GM12878 (cell line): ENCODE measurements around the gene ACADS. TPM values are rescaled to one million over a fixed set of nuclear protein-coding genes. Genes with fewer than 3 reads are reported as not detected.

Source experiments
- ATAC-seq: fragments of 200-7000 bp; cut with Tn5 transposase; 3 replicates; pipeline ENCODE4 v1.9.1; 2020; ENCODE audit warnings: mild to moderate bottlenecking, moderate library complexity
- BruUV-seq: library from RNA; stranded (reverse); fragments of 400-500 nt; replicated peaks from 2 replicates; lab custom pipeline; 2021; lab: Mats Ljungman, UMichigan
- CTCF ChIA-PET: fragments of 300-600 bp; sonication (Branson Sonifier 250); formaldehyde crosslinking; extraction: SDS; loops from one replicate; lab custom pipeline; 2021; ENCODE audit warnings: inconsistent platforms; lab: Yijun Ruan, JAX
- POLR2A ChIA-PET: fragments of 350-600 bp; formaldehyde crosslinking; extraction: SDS; loops from one replicate; lab custom pipeline; 2021; ENCODE audit warnings: inconsistent platforms; lab: Charles Lee
- RAD21 ChIA-PET: fragments of 300-600 bp; sonication (Branson Sonifier 250); formaldehyde crosslinking; loops from one replicate; lab custom pipeline; 2023; ENCODE audit warnings: antibody characterized with exemption; ENCODE audit not compliant: unreplicated experiment; lab: Charles Lee
- SMC1A ChIA-PET: fragments of 300-600 bp; sonication (Branson Sonifier 250); formaldehyde crosslinking; loops from one replicate; lab custom pipeline; 2023; ENCODE audit not compliant: unreplicated experiment, uncharacterized antibody; lab: Charles Lee
- DNase-seq: peaks from one replicate; pipeline ENCODE4 v3.0.0-alpha.2; 2011; ENCODE audit warnings: low read depth, low spot score
- FAIRE-seq: peaks from 3 replicates; lab custom pipeline; 2011; peaks lifted over from hg19 to GRCh38; lab: Jason Lieb, UNC
- H2AFZ ChIP-seq: 2 replicates; pipeline ENCODE4 v1.6.0; 2011; ENCODE audit warnings: low read depth, low read length, control low read depth; ENCODE audit not compliant: control insufficient read depth
- H3K27ac ChIP-seq: 2 replicates; pipeline ENCODE4 v1.5.1; 2011; ENCODE audit warnings: control low read depth; ENCODE audit not compliant: control insufficient read depth, insufficient read depth
- H3K27me3 ChIP-seq, 2 experiments: replicated peaks in 1 of 2; 2 replicates each; pipeline versions ENCODE4 v1.6.0 to v1.6.1; 2011; ENCODE audit warnings: low read length in 1 of 2; ENCODE audit not compliant: control insufficient read depth in 2 of 2, insufficient read depth in 2 of 2
- H3K36me3 ChIP-seq, 2 experiments: 2 replicates each; pipeline ENCODE4 v1.5.1; 2011; ENCODE audit warnings: low read length in 1 of 2; ENCODE audit not compliant: control insufficient read depth in 2 of 2, insufficient read depth in 2 of 2
- H3K4me1 ChIP-seq: 2 replicates; pipeline ENCODE4 v1.6.1; 2011; ENCODE audit warnings: mild to moderate bottlenecking, low read length, moderate library complexity, mixed read lengths; ENCODE audit not compliant: control insufficient read depth, insufficient read depth
- H3K4me2 ChIP-seq: 2 replicates; pipeline ENCODE4 v1.6.0; 2011; ENCODE audit warnings: control low read depth; ENCODE audit not compliant: control insufficient read depth, insufficient read depth
- H3K4me3 ChIP-seq: fragments of 200-600 bp; sonication (generic); 2 replicates; pipeline ENCODE4 v1.5.1; 2016
- H3K79me2 ChIP-seq: 2 replicates; pipeline ENCODE4 v1.6.0; 2011; ENCODE audit warnings: low read length; ENCODE audit not compliant: control insufficient read depth, insufficient read depth
- H3K9ac ChIP-seq: 2 replicates; pipeline ENCODE4 v1.8.0; 2011; ENCODE audit warnings: low read length, control low read depth, mixed read lengths; ENCODE audit not compliant: control insufficient read depth, insufficient read depth
- H3K9me3 ChIP-seq: replicated peaks from 3 replicates; pipeline ENCODE4 v1.5.1; 2011; ENCODE audit warnings: mild to moderate bottlenecking, low read length; ENCODE audit not compliant: control insufficient read depth, insufficient read depth
- H4K20me1 ChIP-seq: 2 replicates; pipeline ENCODE4 v1.6.0; 2011; ENCODE audit not compliant: control insufficient read depth, insufficient read depth
- ATF2 ChIP-seq: IDR thresholded peaks from 2 replicates; pipeline ENCODE4 v1.6.1; 2012; ENCODE audit warnings: low read length, inconsistent platforms
- ETV6 ChIP-seq, 2 experiments: fragments of 450-650 bp in 1 of 2; IDR thresholded peaks in 1 of 2; conservative IDR thresholded peaks in 1 of 2; 2 replicates each; pipeline ENCODE4 v1.6.1; 2014; ENCODE audit warnings: antibody characterized with exemption in 1 of 2, borderline replicate concordance in 1 of 2, low read depth in 1 of 2, mild to moderate bottlenecking in 1 of 2, moderate library complexity in 1 of 2
- GATAD2B ChIP-seq: fragments of 450-650 bp; conservative IDR thresholded peaks from 2 replicates; pipeline ENCODE4 v1.6.1; 2017; ENCODE audit warnings: low read depth, mild to moderate bottlenecking, moderate library complexity
- IRF4 ChIP-seq: IDR thresholded peaks from 2 replicates; pipeline ENCODE4 v1.6.1; 2011; ENCODE audit warnings: low read depth, low read length
- JUND ChIP-seq: IDR thresholded peaks from 2 replicates; pipeline ENCODE4 v1.6.1; 2012; ENCODE audit warnings: low read depth, mild to moderate bottlenecking, low read length, improper control_type of control experiment, moderate library complexity
- LARP7 ChIP-seq: fragments of 450-650 bp; IDR thresholded peaks from 2 replicates; pipeline ENCODE4 v1.6.1; 2017; ENCODE audit warnings: mild to moderate bottlenecking
- MEF2B ChIP-seq: fragments of 450-650 bp; IDR thresholded peaks from 2 replicates; pipeline ENCODE4 v1.6.1; 2018; ENCODE audit warnings: mild to moderate bottlenecking, moderate library complexity; ENCODE audit not compliant: partially characterized antibody, poor library complexity, severe bottlenecking
- MTA2 ChIP-seq: fragments of 450-650 bp; IDR thresholded peaks from 2 replicates; pipeline ENCODE4 v1.6.1; 2016; ENCODE audit warnings: low read depth, mild to moderate bottlenecking, moderate library complexity
- NFYB ChIP-seq: IDR thresholded peaks from 2 replicates; pipeline ENCODE4 v1.6.1; 2011; ENCODE audit warnings: low read depth, mild to moderate bottlenecking, low read length, improper control_type of control experiment, moderate library complexity; ENCODE audit not compliant: insufficient read depth
- PBX3 ChIP-seq: IDR thresholded peaks from 2 replicates; pipeline ENCODE4 v1.6.1; 2011; ENCODE audit warnings: mild to moderate bottlenecking, low read depth, low read length, moderate library complexity; ENCODE audit not compliant: insufficient replicate concordance
- RB1 ChIP-seq: fragments of 450-650 bp; formaldehyde crosslinking; IDR thresholded peaks from 2 replicates; pipeline ENCODE4 v1.6.1; 2017; ENCODE audit warnings: mild to moderate bottlenecking, borderline replicate concordance
- RCOR1 ChIP-seq: conservative IDR thresholded peaks from 2 replicates; pipeline ENCODE4 v1.6.1; 2012; ENCODE audit warnings: low read depth, low read length, improper control_type of control experiment
- RFX5 ChIP-seq: IDR thresholded peaks from 2 replicates; pipeline ENCODE4 v1.6.1; 2011; ENCODE audit warnings: low read depth, low read length, improper control_type of control experiment
- SMAD5 ChIP-seq: IDR thresholded peaks from 2 replicates; pipeline ENCODE4 v1.6.1; 2016; ENCODE audit warnings: antibody characterized with exemption, low read depth
- SMARCA5 ChIP-seq: fragments of 450-650 bp; IDR thresholded peaks from 2 replicates; pipeline ENCODE4 v1.6.1; 2017; ENCODE audit warnings: mild to moderate bottlenecking
- SREBF2 ChIP-seq: IDR thresholded peaks from 2 replicates; pipeline ENCODE4 v1.6.1; 2012; ENCODE audit warnings: mild to moderate bottlenecking, low read length
- TCF3 ChIP-seq: IDR thresholded peaks from 2 replicates; pipeline ENCODE4 v1.6.1; 2012; ENCODE audit warnings: low read depth, mild to moderate bottlenecking, low read length, borderline replicate concordance; ENCODE audit not compliant: insufficient read depth
- USF2 ChIP-seq: IDR thresholded peaks from 2 replicates; pipeline ENCODE4 v1.6.1; 2011; ENCODE audit warnings: low read depth, low read length, improper control_type of control experiment, borderline replicate concordance
- ZNF274 ChIP-seq: IDR thresholded peaks from one replicate; pipeline ENCODE4 v1.8.0; 2011; ENCODE audit not compliant: insufficient read length, insufficient read depth
- WGBS: methylation state at CpG from one replicate; pipeline ENCODE4 v1.1.6; 2016; ENCODE audit warnings: low lambda C conversion rate; ENCODE audit not compliant: insufficient replicate concordance, insufficient coverage; ENCODE audit errors: missing lambda C conversion rate; 5-methylcytosine and 5-hydroxymethylcytosine counted together
- in situ Hi-C: fragments of 300-500 bp; cut with MboI; formaldehyde crosslinking; loops from 9 replicates; pipeline ENCODE4 v1.14.3; 2018; ENCODE audit warnings: mixed read lengths
- intact Hi-C: fragments of 100-400 bp; cut with micrococcal nuclease; formaldehyde crosslinking; loops from one replicate; pipeline ENCODE4 v1.14.2; 2022; ENCODE audit not compliant: unreplicated experiment
- polyA plus RNA-seq, 11 experiments: library from polyadenylated mRNA; depleted of rRNA in 4 of 11; unstranded in 6 of 11; stranded (reverse) in 5 of 11; fragments of >200 nt; fragmentation: Nextera tagmentation in 4 of 11; fragmentation: Illumina TruSeq in 1 of 11; extraction: Ambion mirVana in 4 of 11; extraction: Trizol in 1 of 11; gene quantifications; 1 replicate in 1 of 11; 2 replicates in 10 of 11; pipeline versions ENCODE4 v1.2.1 to v1.2.3, GENCODE V29; 2011 to 2016; ENCODE audit warnings: inconsistent platforms in 2 of 11, missing spikeins in 2 of 11, low read depth in 1 of 11
- total RNA-seq, 4 experiments: library from RNA; depleted of rRNA in 3 of 4; stranded (reverse); fragments of >200 nt in 3 of 4; fragmentation: Illumina TruSeq in 1 of 4; extraction: Trizol in 1 of 4; gene quantifications; 2 replicates each; pipeline versions ENCODE4 v1.2.1 to v1.2.3, GENCODE V29; 2013 to 2021

Gene ACADS
- total and polyA plus RNA-seq, 10 of the 15 experiments (the other 5 are each of a cell fraction or from before 2014, with no cell fraction given): 0.05 to 18.1 (median 10.2) TPM

- ATAC-seq: peak; percentile 78
- DNase-seq: peak; percentile 91
- peak; percentile 64 for FAIRE-seq
- Histone ChIP-seq H4K20me1 (no peaks in the 10 kb centered on the region; the same call in 1 of the 2 replicates), H3K36me3 (no peaks in the 10 kb centered on the region), H2AFZ (peak within 1 kb of the TSS; percentile 99), H3K4me2 (peak within 1 kb of the TSS; percentile 82), H3K79me2 (peaks cover 49% of the 10 kb centered on the region), H3K4me1 (peaks cover 15% of the 10 kb centered on the region), H3K9me3 (peaks cover 2% of the 10 kb centered on the region; the same call in 1 of the 3 replicates), H3K27ac (peak within 1 kb of the TSS; percentile 96), H3K27me3 (no peaks in the 10 kb centered on the region), H3K9ac (peak within 1 kb of the TSS; percentile 86), H3K4me3 (peak within 1 kb of the TSS; percentile 97)
- intact Hi-C loops (loop anchor here (1.0 to 5.0 kb wide), 5 partner anchors 9 to 165 kb away; no protein-coding TSS in a partner anchor), in situ Hi-C loops (no loop called here)
- WGBS: 2% methylated on average over 67 of the region's 84 CpGs
- POLR2A ChIA-PET: interaction anchor here (1.0 to 7.4 kb wide), 12 partner anchors 8 to 285 kb away, joined by 3 to 57 read pairs (median 6); partner anchors contain the start of gene POP5
- RAD21 ChIA-PET: interaction anchor here (0.8 to 8.9 kb wide), 13 partner anchors 9 to 285 kb away, joined by 3 to 144 read pairs (median 6); partner anchors contain the start of genes POP5 and UNC119B
- CTCF ChIA-PET: interaction anchor here (0.6 to 24.8 kb wide), 12 partner anchors 8 to 285 kb away, joined by 3 to 454 read pairs (median 4); partner anchors contain the start of gene CABP1
- SMC1A ChIA-PET: interaction anchor here (0.7 to 11.7 kb wide), 10 partner anchors 11 to 285 kb away, joined by 3 to 167 read pairs (median 9); partner anchors contain the start of gene UNC119B
- BruUV-seq: no TSS peak
- TF ChIP-seq USF2: no peak
- TF ChIP-seq RFX5: peak; percentile 78
- TF ChIP-seq RCOR1: peak; percentile 49
- no peak for TF ChIP-seq MEF2B
- peak; percentile 44 for TF ChIP-seq PBX3
- TF ChIP-seq JUND: no peak
- peak; percentile 65 for TF ChIP-seq SMARCA5
- TF ChIP-seq IRF4: peak; percentile 42; the same call in 1 of the 2 replicates
- peak; percentile 82 for TF ChIP-seq NFYB
- peak in 1 of 2 experiments; percentile 75; a peak in 1 of 4 replicates for TF ChIP-seq ETV6 (conservative IDR thresholded peaks at IDR 0.05 in 1 of 2, IDR thresholded peaks at IDR 0.05 in 1 of 2; ENCODE audit: borderline replicate concordance in 1 of 2, low read depth in 1 of 2)
- TF ChIP-seq TCF3: peak; percentile 81; the same call in 1 of the 2 replicates
- peak; percentile 14; the same call in 1 of the 2 replicates for TF ChIP-seq RB1
- no peak for TF ChIP-seq SMAD5
- 0 out of 2 replicates have a peak, but pooled peaks have one; percentile 11 for TF ChIP-seq ATF2
- peak; percentile 76 for TF ChIP-seq LARP7
- TF ChIP-seq MTA2: 0 out of 2 replicates have a peak, but pooled peaks have one; percentile 20
- no peak for TF ChIP-seq ZNF274
- TF ChIP-seq GATAD2B: peak; percentile 77
- TF ChIP-seq SREBF2: peak; percentile 82
Measured at GRCh38 chr12:120686690-120687577, 38.7 kb upstream of the ACADS start, which contains the start of gene MLEC. Gene MLEC (plus strand): TSS chr12:120687149. CDS start chr12:120687297, 148 bp downstream.
